ENCODE data around the gene SMCO1.
"Not testable (repeated sequence)": the region's sequence is repeated elsewhere in the genome, so short reads cannot be mapped to it uniquely, and the experiment has no call there.

- not testable (repeated sequence) for TF ChIP-seq CTCF, POLR2A, POLR2AphosphoS5 (IDR thresholded peaks at IDR 0.05)
These were observed 45.0 kb downstream of the SMCO1 start for GRCh38 chr3:196470182-196470581.
